ENCODE measurements around the gene C18orf32.
"Not testable (repeated sequence)": the region's sequence is repeated elsewhere in the genome, so short reads cannot be mapped to it uniquely, and the experiment has no call there.

C18orf32 gene

GRCh38 chr18:49519101-49519971, 32.3 kb upstream of the C18orf32 start:
- H3K27ac ChIP-seq (ENCODE audit: low read length), result no peak overlapping the region
- H3K9me3 ChIP-seq (ENCODE audit: insufficient read depth, low read depth, low read length), result no peaks in the 10 kb centered on the region
- H3K4me3 ChIP-seq (ENCODE audit: low read length), result no peak overlapping the region
- H3K36me3 ChIP-seq (ENCODE audit: insufficient read depth, low read depth, low read length), result no peaks in the 10 kb centered on the region
- H3K27me3 ChIP-seq (ENCODE audit: insufficient read depth, low read length), result no peaks in the 10 kb centered on the region
- H3K9ac ChIP-seq (ENCODE audit: low read depth, low read length), result no peak overlapping the region
- H3K4me1 ChIP-seq (ENCODE audit: insufficient read depth, low read length), result peaks cover 18% of the 10 kb centered on the region

- peaks cover 18% of the 10 kb centered on the region for H3K4me1 ChIP-seq (ENCODE audit: insufficient read depth, low read length)
- H3K9me3 ChIP-seq (ENCODE audit: insufficient read depth, low read depth, low read length), result no peaks in the 10 kb centered on the region
- no peak overlapping the region for H3K9ac ChIP-seq (ENCODE audit: low read depth, low read length)
- H3K4me3 ChIP-seq (ENCODE audit: low read length), result no peak overlapping the region
- no peaks in the 10 kb centered on the region for H3K27me3 ChIP-seq (ENCODE audit: insufficient read depth, low read length)
- H3K36me3 ChIP-seq (ENCODE audit: insufficient read depth, low read depth, low read length), result no peaks in the 10 kb centered on the region
- no peak overlapping the region for H3K27ac ChIP-seq (ENCODE audit: low read length)
These were observed 30.4 kb upstream of the C18orf32 start for GRCh38 chr18:49517483-49517882.

GRCh38 chr18:49515516-49515915, 28.5 kb upstream of the C18orf32 start:
- H3K4me3 ChIP-seq (ENCODE audit: low read length), result no peak overlapping the region
- no peak overlapping the region for H3K27ac ChIP-seq (ENCODE audit: low read length)
- H3K27me3 ChIP-seq (ENCODE audit: insufficient read depth, low read length), result no peaks in the 10 kb centered on the region
- H3K36me3 ChIP-seq (ENCODE audit: insufficient read depth, low read depth, low read length), result no peaks in the 10 kb centered on the region
- H3K9me3 ChIP-seq (ENCODE audit: insufficient read depth, low read depth, low read length), result no peaks in the 10 kb centered on the region
- H3K9ac ChIP-seq (ENCODE audit: low read depth, low read length), result no peak overlapping the region
- peaks cover 18% of the 10 kb centered on the region for H3K4me1 ChIP-seq (ENCODE audit: insufficient read depth, low read length)

- H3K27me3 ChIP-seq (ENCODE audit: insufficient read depth, low read length); H3K4me3 ChIP-seq (ENCODE audit: low read length); H3K9ac ChIP-seq (ENCODE audit: low read depth, low read length); H3K36me3 ChIP-seq (ENCODE audit: insufficient read depth, low read depth, low read length); H3K9me3 ChIP-seq (ENCODE audit: insufficient read depth, low read depth, low read length); H3K27ac ChIP-seq (ENCODE audit: low read length): not testable (repeated sequence)
- H3K4me1 ChIP-seq (ENCODE audit: insufficient read depth, low read length), result peaks cover 17% of the 10 kb centered on the region
These were observed 28.0 kb upstream of the C18orf32 start for GRCh38 chr18:49515003-49515402.

- H3K4me3 ChIP-seq (ENCODE audit: low read length), result no peak overlapping the region
- H3K4me1 ChIP-seq (ENCODE audit: insufficient read depth, low read length), result peaks cover 13% of the 10 kb centered on the region
- H3K36me3 ChIP-seq (ENCODE audit: insufficient read depth, low read depth, low read length), result no peaks in the 10 kb centered on the region
- H3K9me3 ChIP-seq (ENCODE audit: insufficient read depth, low read depth, low read length), result no peaks in the 10 kb centered on the region
- H3K9ac ChIP-seq (ENCODE audit: low read depth, low read length), result no peak overlapping the region
- H3K27ac ChIP-seq (ENCODE audit: low read length), result no peak overlapping the region
- no peaks in the 10 kb centered on the region for H3K27me3 ChIP-seq (ENCODE audit: insufficient read depth, low read length)
These were observed 27.5 kb upstream of the C18orf32 start for GRCh38 chr18:49514577-49514976.

- not testable (repeated sequence) for H3K4me3 ChIP-seq (ENCODE audit: low read length); H3K27me3 ChIP-seq (ENCODE audit: insufficient read depth, low read length); H3K4me1 ChIP-seq (ENCODE audit: insufficient read depth, low read length); H3K9me3 ChIP-seq (ENCODE audit: insufficient read depth, low read depth, low read length); H3K27ac ChIP-seq (ENCODE audit: low read length); H3K9ac ChIP-seq (ENCODE audit: low read depth, low read length); H3K36me3 ChIP-seq (ENCODE audit: insufficient read depth, low read depth, low read length)
These were observed 25.8 kb upstream of the C18orf32 start for GRCh38 chr18:49512876-49513275.

- H3K9me3 ChIP-seq (ENCODE audit: insufficient read depth, low read depth, low read length), result no peaks in the 10 kb centered on the region
- no peak overlapping the region for H3K27ac ChIP-seq (ENCODE audit: low read length)
- H3K4me3 ChIP-seq (ENCODE audit: low read length), result no peak overlapping the region
- H3K27me3 ChIP-seq (ENCODE audit: insufficient read depth, low read length), result no peaks in the 10 kb centered on the region
- H3K36me3 ChIP-seq (ENCODE audit: insufficient read depth, low read depth, low read length), result no peaks in the 10 kb centered on the region
- H3K9ac ChIP-seq (ENCODE audit: low read depth, low read length), result no peak overlapping the region
- H3K4me1 ChIP-seq (ENCODE audit: insufficient read depth, low read length), result peaks cover 4% of the 10 kb centered on the region
These were observed 23.5 kb upstream of the C18orf32 start for GRCh38 chr18:49510393-49511115.

GRCh38 chr18:49506438-49506837, 19.4 kb upstream of the C18orf32 start:
- H3K4me1 ChIP-seq (ENCODE audit: insufficient read depth, low read length); H3K27ac ChIP-seq (ENCODE audit: low read length); H3K4me3 ChIP-seq (ENCODE audit: low read length); H3K36me3 ChIP-seq (ENCODE audit: insufficient read depth, low read depth, low read length); H3K9me3 ChIP-seq (ENCODE audit: insufficient read depth, low read depth, low read length); H3K9ac ChIP-seq (ENCODE audit: low read depth, low read length); H3K27me3 ChIP-seq (ENCODE audit: insufficient read depth, low read length): not testable (repeated sequence)

- H3K27me3 ChIP-seq (ENCODE audit: insufficient read depth, low read length), result no peaks in the 10 kb centered on the region
- H3K9ac ChIP-seq (ENCODE audit: low read depth, low read length), result no peak overlapping the region
- H3K9me3 ChIP-seq (ENCODE audit: insufficient read depth, low read depth, low read length), result no peaks in the 10 kb centered on the region
- H3K36me3 ChIP-seq (ENCODE audit: insufficient read depth, low read depth, low read length), result no peaks in the 10 kb centered on the region
- H3K4me1 ChIP-seq (ENCODE audit: insufficient read depth, low read length), result peaks cover 2% of the 10 kb centered on the region; the same call in 1 of the 2 replicates
- H3K4me3 ChIP-seq (ENCODE audit: low read length), result no peak overlapping the region
- no peak overlapping the region for H3K27ac ChIP-seq (ENCODE audit: low read length)
These were observed 16.9 kb upstream of the C18orf32 start for GRCh38 chr18:49503931-49504330.

- Histone ChIP-seq H3K36me3 (ENCODE audit: insufficient read depth, low read depth, low read length) (no peaks in the 10 kb centered on the region), H3K9ac (ENCODE audit: low read depth, low read length) (no peak overlapping the region), H3K27me3 (ENCODE audit: insufficient read depth, low read length) (no peaks in the 10 kb centered on the region), H3K9me3 (ENCODE audit: insufficient read depth, low read depth, low read length) (no peaks in the 10 kb centered on the region), H3K27ac (ENCODE audit: low read length) (no peak overlapping the region), H3K4me1 (ENCODE audit: insufficient read depth, low read length) (peaks cover 1% of the 10 kb centered on the region; the same call in 1 of the 2 replicates), H3K4me3 (ENCODE audit: low read length) (peak overlapping the region; percentile 22)
These were observed 13.3 kb upstream of the C18orf32 start for GRCh38 chr18:49500201-49500921.

- Histone ChIP-seq H3K9me3 (ENCODE audit: insufficient read depth, low read depth, low read length) (no peaks in the 10 kb centered on the region), H3K9ac (ENCODE audit: low read depth, low read length) (no peak overlapping the region; the same call in 1 of the 2 replicates), H3K4me1 (ENCODE audit: insufficient read depth, low read length) (peaks cover 3% of the 10 kb centered on the region; the same call in 1 of the 2 replicates), H3K36me3 (ENCODE audit: insufficient read depth, low read depth, low read length) (no peaks in the 10 kb centered on the region), H3K4me3 (ENCODE audit: low read length) (peak overlapping the region; percentile 18; the same call in 1 of the 2 replicates), H3K27ac (ENCODE audit: low read length) (no peak overlapping the region), H3K27me3 (ENCODE audit: insufficient read depth, low read length) (no peaks in the 10 kb centered on the region)
These were observed 12.1 kb upstream of the C18orf32 start for GRCh38 chr18:49499046-49499637.

Data from iPS-20b (cell line).